HG02885 (cell line): Measurements from ENCODE around the gene MKNK2.

Source experiments
- ATAC-seq: cut with Tn5 transposase; IDR thresholded peaks from one replicate; pipeline ENCODE4 v1.9.1; 2021; ENCODE audit warnings: mild to moderate bottlenecking; ENCODE audit not compliant: unreplicated experiment, poor library complexity

Gene MKNK2

GRCh38 chr19:2080336-2080988 is 29.4 kb upstream of the MKNK2 start:
- no peak for ATAC-seq

- ATAC-seq, result no peak
Observed at GRCh38 chr19:2079865-2080301, 28.8 kb upstream of the MKNK2 start.

- ATAC-seq, result no peak
Observed at GRCh38 chr19:2079076-2079864, 28.2 kb upstream of the MKNK2 start.

GRCh38 chr19:2077833-2078619 is 27.0 kb upstream of the MKNK2 start:
- no peak for ATAC-seq

GRCh38 chr19:2077398-2077797 is 26.4 kb upstream of the MKNK2 start:
- no peak for ATAC-seq

GRCh38 chr19:2076526-2076944 is 25.5 kb upstream of the MKNK2 start:
- no peak for ATAC-seq

- no peak for ATAC-seq
Observed at GRCh38 chr19:2072757-2073551, 21.9 kb upstream of the MKNK2 start.

- ATAC-seq, result no peak
Observed at GRCh38 chr19:2070986-2071673, 20.1 kb upstream of the MKNK2 start.

- ATAC-seq, result no peak
Observed at GRCh38 chr19:2070436-2070827, 19.4 kb upstream of the MKNK2 start.

- ATAC-seq, result no peak
Observed at GRCh38 chr19:2064788-2065524, 13.9 kb upstream of the MKNK2 start.

GRCh38 chr19:2064395-2064787 is 13.3 kb upstream of the MKNK2 start:
- no peak for ATAC-seq

- no peak for ATAC-seq
Observed at GRCh38 chr19:2063824-2064223, 12.8 kb upstream of the MKNK2 start.

GRCh38 chr19:2062770-2063169 is 11.7 kb upstream of the MKNK2 start:
- no peak for ATAC-seq

GRCh38 chr19:2062389-2062729 is 11.3 kb upstream of the MKNK2 start:
- ATAC-seq, result no peak

- ATAC-seq, result peak; percentile 83
Observed at GRCh38 chr19:2061495-2062388, 10.7 kb upstream of the MKNK2 start.

GRCh38 chr19:2060884-2061494 is 9.9 kb upstream of the MKNK2 start:
- ATAC-seq, result peak; percentile 23

GRCh38 chr19:2059422-2060201 is 8.6 kb upstream of the MKNK2 start:
- no peak for ATAC-seq
